Neural progenitor cell (in vitro differentiated cells): ENCODE measurements around the gene HNRNPAB. TPM values are rescaled to one million over a fixed set of nuclear protein-coding genes. Genes with fewer than 3 reads are reported as not detected.
A peak's percentile ranks its signal among the peaks of the same experiment; 100 is the strongest.

Source experiments
- DNase-seq: peaks from one replicate; pipeline ENCODE4 v3.0.0-alpha.2; 2016; ENCODE audit warnings: low spot score
- H2AFZ ChIP-seq: fragments of 200-600 bp; sonication (generic); replicated peaks from 2 replicates; pipeline ENCODE4 v1.6.1; 2016; ENCODE audit warnings: antibody characterized with exemption
- H3F3A ChIP-seq: fragments of 200-600 bp; sonication (generic); 2 replicates; pipeline ENCODE4 v1.6.1; 2016; ENCODE audit warnings: antibody characterized with exemption, low read depth
- H3K27ac ChIP-seq: fragments of 200-600 bp; sonication (generic); 2 replicates; pipeline ENCODE4 v1.5.1; 2016; ENCODE audit warnings: mild to moderate bottlenecking
- H3K27me3 ChIP-seq: fragments of 200-600 bp; sonication (generic); 2 replicates; pipeline ENCODE4 v1.6.1; 2016; ENCODE audit warnings: mild to moderate bottlenecking, moderate library complexity
- H3K36me3 ChIP-seq: fragments of 200-600 bp; sonication (generic); 2 replicates; pipeline ENCODE4 v1.5.1; 2016
- H3K4me1 ChIP-seq: fragments of 200-600 bp; sonication (generic); 2 replicates; pipeline ENCODE4 v1.6.1; 2016; ENCODE audit warnings: mixed run types
- H3K4me2 ChIP-seq: fragments of 200-600 bp; sonication (generic); 2 replicates; pipeline ENCODE4 v1.6.1; 2016
- H3K4me3 ChIP-seq: fragments of 200-600 bp; sonication (generic); 2 replicates; pipeline ENCODE4 v1.5.1; 2016
- H3K79me2 ChIP-seq: fragments of 200-600 bp; sonication (generic); 2 replicates; pipeline ENCODE4 v1.6.1; 2016; ENCODE audit warnings: low read depth
- H3K9ac ChIP-seq: fragments of 200-600 bp; sonication (generic); 2 replicates; pipeline ENCODE4 v1.6.1; 2016
- H3K9me3 ChIP-seq: fragments of 200-600 bp; sonication (generic); 2 replicates; pipeline ENCODE4 v1.5.1; 2016; ENCODE audit warnings: low read depth
- H4K20me1 ChIP-seq: fragments of 200-600 bp; sonication (generic); 2 replicates; pipeline ENCODE4 v1.6.1; 2016; ENCODE audit warnings: low read depth
- H3K27ac Mint-ChIP-seq: 3 replicates; pipeline ENCODE4 v1.8.0; 2021; ENCODE audit warnings: mixed read lengths
- H3K27me3 Mint-ChIP-seq: 2 replicates; pipeline ENCODE4 v1.8.0; 2022; ENCODE audit warnings: low read depth, mild to moderate bottlenecking, inconsistent platforms, moderate library complexity, mixed read lengths; ENCODE audit not compliant: insufficient read depth
- H3K36me3 Mint-ChIP-seq: 3 replicates; pipeline ENCODE4 v1.8.0; 2021; ENCODE audit warnings: mixed read lengths
- H3K4me1 Mint-ChIP-seq: 3 replicates; pipeline ENCODE4 v1.8.0; 2021; ENCODE audit warnings: mixed read lengths
- H3K4me3 Mint-ChIP-seq: 3 replicates; pipeline ENCODE4 v1.8.0; 2021; ENCODE audit warnings: mild to moderate bottlenecking, moderate library complexity, mixed read lengths
- H3K9me3 Mint-ChIP-seq: 3 replicates; pipeline ENCODE4 v1.8.0; 2020; ENCODE audit warnings: mixed read lengths
- EZH2 ChIP-seq: fragments of 200-600 bp; sonication (generic); IDR thresholded peaks from 2 replicates; pipeline ENCODE4 v1.6.1; 2017; ENCODE audit warnings: antibody characterized with exemption, mild to moderate bottlenecking, moderate library complexity
- EZH2phosphoT487 ChIP-seq: fragments of 200-600 bp; sonication (generic); IDR thresholded peaks from 2 replicates; pipeline ENCODE4 v1.6.1; 2017; ENCODE audit warnings: antibody characterized with exemption
- total RNA-seq: library from RNA; depleted of rRNA; stranded (reverse); fragments of >200 nt; gene quantifications from 2 replicates; pipeline ENCODE4 v1.2.3, GENCODE V29; 2015; ENCODE audit warnings: low replicate concordance
- TF ChIP-seq, protein P1 (sequence below): fragments of 200-600 bp; sonication (generic); IDR thresholded peaks from 2 replicates; pipeline ENCODE4 v1.5.1; 2017; ENCODE audit warnings: antibody characterized with exemption, mild to moderate bottlenecking

The HNRNPAB gene
- total RNA-seq, 1 donor from 2014 or later, result 195 TPM

- Mint-ChIP-seq H3K36me3 (peaks cover 13% of the 10 kb centered on the region), H3K9me3 (peaks cover 2% of the 10 kb centered on the region), H3K27me3 (peaks cover 26% of the 10 kb centered on the region), H3K4me1 (peaks cover 28% of the 10 kb centered on the region), H3K4me3 (peak overlapping the region; percentile 80), H3K27ac (no peak overlapping the region)
- Histone ChIP-seq H3K9me3 (no peaks in the 10 kb centered on the region), H3F3A (peaks cover 40% of the 10 kb centered on the region), H2AFZ (no peak overlapping the region), H3K36me3 (peaks cover 11% of the 10 kb centered on the region), H3K79me2 (peaks cover 38% of the 10 kb centered on the region), H3K4me3 (no peak overlapping the region), H3K9ac (no peak overlapping the region), H4K20me1 (peaks cover 26% of the 10 kb centered on the region), H3K4me2 (no peak overlapping the region), H3K27me3 (peaks cover 9% of the 10 kb centered on the region), H3K4me1 (peaks cover 16% of the 10 kb centered on the region), H3K27ac (no peak overlapping the region)
- no peak for DNase-seq
- TF ChIP-seq EZH2phosphoT487 (no peak), EZH2 (no peak)
- TF ChIP-seq, protein P1, sequence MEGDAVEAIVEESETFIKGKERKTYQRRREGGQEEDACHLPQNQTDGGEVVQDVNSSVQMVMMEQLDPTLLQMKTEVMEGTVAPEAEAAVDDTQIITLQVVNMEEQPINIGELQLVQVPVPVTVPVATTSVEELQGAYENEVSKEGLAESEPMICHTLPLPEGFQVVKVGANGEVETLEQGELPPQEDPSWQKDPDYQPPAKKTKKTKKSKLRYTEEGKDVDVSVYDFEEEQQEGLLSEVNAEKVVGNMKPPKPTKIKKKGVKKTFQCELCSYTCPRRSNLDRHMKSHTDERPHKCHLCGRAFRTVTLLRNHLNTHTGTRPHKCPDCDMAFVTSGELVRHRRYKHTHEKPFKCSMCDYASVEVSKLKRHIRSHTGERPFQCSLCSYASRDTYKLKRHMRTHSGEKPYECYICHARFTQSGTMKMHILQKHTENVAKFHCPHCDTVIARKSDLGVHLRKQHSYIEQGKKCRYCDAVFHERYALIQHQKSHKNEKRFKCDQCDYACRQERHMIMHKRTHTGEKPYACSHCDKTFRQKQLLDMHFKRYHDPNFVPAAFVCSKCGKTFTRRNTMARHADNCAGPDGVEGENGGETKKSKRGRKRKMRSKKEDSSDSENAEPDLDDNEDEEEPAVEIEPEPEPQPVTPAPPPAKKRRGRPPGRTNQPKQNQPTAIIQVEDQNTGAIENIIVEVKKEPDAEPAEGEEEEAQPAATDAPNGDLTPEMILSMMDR, result no peak
Observed at GRCh38 chr5:178202541-178202940, 1.8 kb upstream of the HNRNPAB start.

- peaks cover 52% of the 10 kb centered on the region for H3F3A ChIP-seq
- H3K4me3 Mint-ChIP-seq, result peak overlapping the region; percentile 99
- peak overlapping the region; percentile 52 for H2AFZ ChIP-seq
- no peaks in the 10 kb centered on the region for H3K9me3 ChIP-seq
- TF ChIP-seq EZH2, result no peak
- TF ChIP-seq EZH2phosphoT487, result no peak
- TF ChIP-seq, protein P1, result no peak
- H3K36me3 Mint-ChIP-seq, result peaks cover 19% of the 10 kb centered on the region
- H3K27ac ChIP-seq, result no peak overlapping the region
- peaks cover 20% of the 10 kb centered on the region for H3K27me3 Mint-ChIP-seq
- H4K20me1 ChIP-seq, result peaks cover 37% of the 10 kb centered on the region
- H3K4me1 Mint-ChIP-seq, result peaks cover 29% of the 10 kb centered on the region
- H3K27ac Mint-ChIP-seq, result no peak overlapping the region
- H3K79me2 ChIP-seq, result peaks cover 50% of the 10 kb centered on the region
- peak overlapping the region; percentile 94 for H3K4me3 ChIP-seq
- peaks cover 2% of the 10 kb centered on the region for H3K9me3 Mint-ChIP-seq
- H3K4me1 ChIP-seq, result peaks cover 16% of the 10 kb centered on the region
- H3K9ac ChIP-seq, result no peak overlapping the region
- peaks cover 17% of the 10 kb centered on the region for H3K36me3 ChIP-seq
- DNase-seq, result no peak
- H3K27me3 ChIP-seq, result peaks cover 9% of the 10 kb centered on the region
- H3K4me2 ChIP-seq, result peak overlapping the region; percentile 80
Observed at GRCh38 chr5:178203670-178204181, 607 bp upstream of the HNRNPAB start.

GRCh38 chr5:178204935-178205748 is 809 bp downstream of the HNRNPAB start:
- peaks cover 28% of the 10 kb centered on the region for H3K27me3 Mint-ChIP-seq
- peaks cover 9% of the 10 kb centered on the region for H3K27me3 ChIP-seq
- H3K79me2 ChIP-seq, result peaks cover 64% of the 10 kb centered on the region
- peak overlapping the region; percentile 88 for H3K4me2 ChIP-seq
- H4K20me1 ChIP-seq, result peaks cover 52% of the 10 kb centered on the region
- H2AFZ ChIP-seq, result no peak overlapping the region
- peaks cover 16% of the 10 kb centered on the region for H3K4me1 ChIP-seq
- H3K27ac Mint-ChIP-seq, result no peak overlapping the region
- TF ChIP-seq, protein P1, result no peak
- no peak for TF ChIP-seq EZH2phosphoT487
- TF ChIP-seq EZH2, result no peak
- H3K9me3 Mint-ChIP-seq, result peaks cover 2% of the 10 kb centered on the region
- H3K9me3 ChIP-seq, result no peaks in the 10 kb centered on the region
- H3K4me1 Mint-ChIP-seq, result peaks cover 25% of the 10 kb centered on the region
- peak overlapping the region; percentile 94 for H3K4me3 ChIP-seq
- peaks cover 29% of the 10 kb centered on the region for H3K36me3 Mint-ChIP-seq
- H3F3A ChIP-seq, result peaks cover 64% of the 10 kb centered on the region
- peak; percentile 84 for DNase-seq
- H3K9ac ChIP-seq, result peak overlapping the region; percentile 97
- peak overlapping the region; percentile 86 for H3K4me3 Mint-ChIP-seq
- H3K36me3 ChIP-seq, result peaks cover 17% of the 10 kb centered on the region
- H3K27ac ChIP-seq, result peak overlapping the region; percentile 85
